CD4-positive, alpha-beta T cell treated with Interleukin-10 for 1 hour (primary cell): ENCODE measurements around the gene RCBTB2.
"Not testable (repeated sequence)": the region's sequence is repeated elsewhere in the genome, so short reads cannot be mapped to it uniquely, and the experiment has no call there.

ENCODE experiments used
- DNase-seq: peaks from one replicate; pipeline ENCODE4 v3.0.0-alpha.2; 2020

RCBTB2 gene

GRCh38 chr13:48532506-48533499, at the start of gene RCBTB2:
RCBTB2 (minus strand) TSS chr13:48533080; CDS start chr13:48521939, 11,141 bp downstream.
- DNase-seq: peak; percentile 98

- DNase-seq: no peak
Observed at GRCh38 chr13:48582084-48582483, 49.2 kb upstream of the RCBTB2 start.

DNA sequence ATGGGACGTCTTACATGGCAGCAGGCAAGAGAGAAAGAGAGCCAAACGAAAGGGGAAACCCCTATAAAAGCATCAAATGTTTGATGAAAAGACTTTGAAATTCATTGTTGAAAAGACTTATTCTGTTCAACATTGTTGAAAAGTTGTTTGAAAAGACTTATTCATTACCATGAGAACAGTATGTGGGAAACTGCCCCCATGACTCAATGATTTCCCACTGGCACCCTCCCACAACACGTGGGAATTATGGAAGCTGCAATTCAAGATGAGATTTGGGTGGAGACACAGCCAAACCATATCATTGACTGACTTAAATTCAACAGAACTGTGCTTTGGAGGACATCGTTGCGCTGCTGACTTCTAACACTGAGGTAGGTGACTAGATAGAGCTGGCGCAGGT, 48.0 kb upstream of the RCBTB2 start:
- DNase-seq: no peak

DNA sequence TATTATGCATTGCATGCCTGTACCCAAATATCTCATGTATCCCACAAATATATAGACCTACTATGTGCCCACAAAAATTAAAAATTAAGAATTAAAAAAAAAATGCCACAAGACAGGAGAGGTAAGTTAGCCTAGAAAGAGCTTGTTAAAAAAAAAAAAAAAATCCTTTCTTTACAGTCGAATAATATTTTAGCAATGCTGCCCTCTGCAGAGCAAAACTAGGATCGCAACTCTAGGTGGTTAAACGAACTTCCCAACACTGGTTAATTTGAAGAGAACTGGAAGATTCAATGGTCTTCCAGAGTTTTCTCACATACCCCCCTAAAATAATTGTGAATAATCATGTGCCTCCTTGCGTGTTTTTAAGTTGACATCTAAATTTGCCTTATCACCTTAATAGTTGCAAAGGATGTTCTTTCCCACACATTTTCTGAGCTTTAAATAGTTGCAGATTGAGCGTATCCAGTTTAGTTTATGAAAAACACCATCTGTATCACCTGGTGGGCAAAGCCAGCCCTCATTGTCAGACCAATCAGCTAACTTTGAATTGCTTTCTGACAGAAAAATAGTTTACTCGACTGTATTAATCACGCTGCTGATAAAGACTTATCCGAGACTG, 47.4 kb upstream of the RCBTB2 start:
- peak; percentile 83 for DNase-seq

- DNase-seq: not testable (repeated sequence)
Observed at GRCh38 chr13:48579919-48580180, 47.0 kb upstream of the RCBTB2 start.

GRCh38 chr13:48579165-48579918, 46.5 kb upstream of the RCBTB2 start:
- no peak for DNase-seq

- DNase-seq: no peak
Observed at GRCh38 chr13:48578516-48579164, 45.8 kb upstream of the RCBTB2 start.

- no peak for DNase-seq
Observed at GRCh38 chr13:48576448-48577010, 43.6 kb upstream of the RCBTB2 start.

- no peak for DNase-seq
Observed at GRCh38 chr13:48575031-48575430, 42.2 kb upstream of the RCBTB2 start.

DNA sequence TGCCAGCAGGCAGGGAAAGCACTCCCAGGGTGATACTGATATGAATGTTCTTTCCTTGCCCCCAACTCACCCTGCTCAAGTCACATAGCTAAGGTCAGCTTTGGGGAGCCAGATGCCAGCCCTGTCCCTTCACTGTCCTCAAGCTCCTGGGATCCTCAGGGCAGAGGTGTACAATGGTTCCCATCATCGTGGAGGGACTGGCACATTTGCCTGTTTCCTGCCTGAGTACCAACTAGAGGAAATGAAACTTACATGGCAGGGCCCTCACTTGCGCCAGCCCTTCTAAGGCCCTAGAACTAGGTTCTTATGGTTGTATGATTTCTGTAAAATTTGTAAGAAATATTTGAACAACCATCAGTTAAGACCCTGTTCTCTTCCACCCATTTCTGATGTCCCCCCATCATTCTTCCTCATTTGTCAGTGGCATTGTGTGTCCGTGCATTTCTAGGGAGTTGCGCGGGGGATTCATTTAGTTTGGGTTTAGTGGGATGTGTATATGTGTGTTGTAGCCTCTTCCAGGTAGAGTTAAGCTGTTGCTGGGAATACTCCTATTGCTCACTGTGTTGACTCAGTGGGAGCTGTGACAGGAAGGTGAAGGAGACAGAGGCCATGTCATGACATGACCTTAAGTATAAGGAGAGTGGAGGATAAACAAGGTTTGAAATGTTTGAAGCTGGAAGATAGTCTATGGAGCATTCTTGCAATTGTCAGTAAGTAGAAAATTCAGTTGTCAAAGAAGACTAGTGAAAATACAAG, 41.3 kb upstream of the RCBTB2 start:
- DNase-seq: no peak

DNA sequence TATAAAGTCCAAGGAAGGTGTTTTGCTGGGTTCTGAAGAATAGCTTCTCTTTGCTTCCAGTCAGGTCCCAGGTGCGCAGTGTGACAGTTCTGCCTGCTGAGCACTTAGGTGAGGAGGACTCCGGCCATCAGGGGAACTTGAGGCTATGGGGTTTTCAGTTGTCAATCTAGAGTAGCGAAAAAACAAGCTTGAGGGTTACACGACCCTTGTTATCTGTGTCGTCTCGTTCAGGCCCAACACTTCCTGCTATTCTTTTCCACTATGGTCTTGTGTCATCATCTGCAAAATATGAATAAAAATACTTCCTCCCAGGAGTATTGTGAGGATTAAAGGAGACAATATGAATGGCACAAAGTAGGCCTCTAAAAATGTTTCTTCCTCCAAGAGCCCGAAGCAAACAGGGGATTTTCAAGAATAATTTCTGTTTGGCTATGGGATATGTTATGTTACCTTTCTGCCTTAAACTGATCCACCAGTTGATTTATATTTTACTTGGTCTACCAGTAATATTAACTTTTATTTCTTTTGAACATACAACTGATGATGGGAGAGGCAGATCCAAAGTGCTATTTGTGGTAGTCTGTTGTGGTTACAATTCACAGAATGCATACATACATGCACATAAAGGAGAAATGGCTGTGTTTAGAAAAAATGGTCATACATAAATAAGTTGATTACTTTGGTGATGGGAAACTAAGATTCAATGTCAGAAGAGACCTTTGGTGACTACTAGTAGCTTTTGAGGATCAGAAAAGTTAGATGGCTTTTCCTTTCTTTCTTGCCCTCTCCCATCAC, 40.5 kb upstream of the RCBTB2 start:
- DNase-seq: no peak

- DNase-seq: no peak
Observed at GRCh38 chr13:48571126-48571913, 38.4 kb upstream of the RCBTB2 start.

DNA sequence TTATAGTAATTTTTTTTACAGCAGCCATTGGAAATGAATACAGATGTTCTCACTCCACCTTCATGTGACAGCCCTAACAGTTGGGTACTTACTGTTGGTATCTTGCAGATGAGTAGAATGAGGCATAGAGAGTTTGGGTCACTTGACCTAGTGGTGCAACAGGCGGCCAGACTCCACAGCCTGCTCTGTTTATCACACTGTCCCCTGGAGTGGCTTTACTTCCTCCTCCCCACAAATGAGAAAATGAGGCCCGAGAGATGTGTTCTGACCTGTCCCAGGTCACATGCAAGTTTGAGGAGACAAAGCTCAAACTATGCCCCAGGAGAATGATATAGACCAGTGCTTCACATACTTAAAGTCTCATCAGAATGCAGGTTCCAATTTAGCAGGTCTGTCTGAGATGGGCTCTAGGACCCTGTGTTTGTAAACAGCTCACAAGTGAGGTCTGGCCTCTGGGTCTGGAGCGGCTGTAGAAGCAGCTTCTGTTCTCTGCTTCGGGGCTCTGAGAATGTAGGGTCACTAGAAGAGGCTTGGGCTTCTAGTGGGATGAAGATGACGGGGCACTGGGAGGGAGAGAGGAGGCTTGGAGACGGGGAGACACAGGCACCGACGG, 37.4 kb upstream of the RCBTB2 start:
- no peak for DNase-seq

DNA sequence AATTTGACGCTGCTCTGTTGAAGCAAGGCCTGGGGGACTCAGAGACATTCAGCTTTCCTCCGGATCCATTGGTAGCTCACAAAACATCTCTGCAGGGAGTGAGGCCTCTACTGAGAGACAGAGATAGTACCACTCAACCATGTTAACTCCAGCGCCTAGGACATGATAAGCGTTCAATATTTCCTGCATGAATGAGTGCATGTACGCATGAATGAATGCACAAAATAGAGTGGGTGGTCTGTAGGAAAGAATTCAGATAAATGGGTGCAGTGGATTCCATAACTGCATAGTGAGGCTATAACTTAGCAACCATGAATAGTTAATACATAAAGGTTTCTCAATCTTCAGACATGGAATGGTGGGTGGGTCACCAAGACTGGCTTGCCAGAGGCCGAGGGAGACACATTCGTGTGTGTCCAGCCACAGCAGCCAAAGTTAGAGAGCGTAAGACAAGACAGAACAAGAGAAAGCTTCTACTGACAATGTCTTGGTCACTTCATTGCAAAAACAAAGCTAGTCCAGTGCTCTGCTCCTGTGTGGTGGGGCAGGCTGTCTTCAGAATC, 36.3 kb upstream of the RCBTB2 start:
- DNase-seq: no peak

- DNase-seq: no peak
Observed at GRCh38 chr13:48568370-48569103, 35.7 kb upstream of the RCBTB2 start.

DNA sequence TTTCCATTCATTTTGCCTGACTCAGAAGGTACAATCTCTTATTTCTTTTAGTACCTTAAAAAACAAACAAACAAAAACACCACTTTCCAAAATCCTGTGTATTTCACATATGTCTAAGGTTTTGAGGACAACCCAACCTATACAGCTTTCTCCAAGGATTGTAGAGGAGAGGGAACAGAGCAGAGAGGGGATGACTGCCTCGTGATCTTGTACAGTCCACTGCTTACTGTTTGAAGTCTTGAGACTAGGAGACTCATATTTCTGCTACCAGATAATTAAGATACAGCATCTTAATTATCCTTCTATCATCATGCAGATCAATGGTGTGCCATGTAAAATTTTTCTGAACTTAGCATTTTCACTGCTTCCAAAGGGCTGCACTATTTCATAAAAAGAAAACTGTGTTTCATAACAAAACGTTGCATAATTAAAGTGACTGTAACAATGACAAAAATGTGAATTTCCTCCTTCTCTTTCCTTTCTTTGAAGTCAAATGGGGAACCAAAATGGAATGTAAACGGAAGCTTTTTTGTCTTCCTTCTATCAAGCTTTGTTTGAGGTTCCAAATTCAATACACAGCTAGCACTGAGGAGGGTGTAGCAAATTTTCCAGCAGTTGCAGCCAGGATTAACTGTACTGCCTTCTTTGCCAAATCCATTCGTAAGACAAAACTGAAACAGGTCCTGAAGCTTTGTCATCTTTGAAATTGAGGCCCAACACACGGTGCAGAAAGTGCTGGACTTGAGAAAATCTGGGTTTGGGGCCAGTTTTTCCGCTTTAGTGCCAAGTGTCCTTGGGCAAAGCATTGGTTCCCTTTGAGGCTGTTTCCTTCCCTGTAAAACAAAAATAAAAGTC, 34.9 kb upstream of the RCBTB2 start:
- DNase-seq: no peak

GRCh38 chr13:48564056-48564455, 31.2 kb upstream of the RCBTB2 start:
- no peak for DNase-seq

DNA sequence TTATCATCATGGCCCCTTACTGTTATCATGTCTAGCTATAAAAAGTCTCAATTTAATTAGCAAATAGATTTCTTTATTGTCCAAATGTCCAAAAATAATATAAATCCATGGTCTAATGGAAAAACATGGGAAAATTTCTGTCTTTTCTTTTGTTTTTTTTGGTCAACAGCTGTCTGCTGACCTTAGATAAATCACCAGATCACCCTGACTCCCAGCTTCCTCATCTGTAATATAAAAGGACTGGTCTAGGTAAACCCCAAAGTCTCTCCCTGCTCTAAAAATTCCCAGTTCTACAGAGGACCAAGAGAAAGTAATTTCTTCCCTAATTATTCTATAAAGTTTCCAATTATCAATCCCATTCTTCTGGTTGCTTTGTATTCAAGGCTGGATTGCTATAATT, 30.7 kb upstream of the RCBTB2 start:
- DNase-seq: no peak
